Measurements from ENCODE around the gene PLEKHA1. TPM values are rescaled to one million over a fixed set of nuclear protein-coding genes. Genes with fewer than 3 reads are reported as not detected.

PLEKHA1 gene
- total and polyA plus RNA-seq, 2 experiments from 2014 or later = 25.8 to 36.6 TPM

GRCh38 chr10:122391875-122392274 is 17.4 kb downstream of the PLEKHA1 start:
- Mint-ChIP-seq H3K27ac (no peak overlapping the region), H3K36me3 (ENCODE audit: low read depth) (peaks cover 11% of the 10 kb centered on the region; the same call in 2 of the 3 replicates), H3K4me3 (no peak overlapping the region), H3K4me1 (peaks cover 2% of the 10 kb centered on the region; the same call in 2 of the 3 replicates), H3K27me3 (ENCODE audit: insufficient read depth, low read depth, poor library complexity) (no peaks in the 10 kb centered on the region), H3K9me3 (no peaks in the 10 kb centered on the region)
- DNase-seq (ENCODE audit: low spot score) = no peak
- Histone ChIP-seq H3K4me1 (ENCODE audit: insufficient read depth) (no peaks in the 10 kb centered on the region), H3K4me3 (no peak overlapping the region), H3K79me2 (replicated peaks; ENCODE audit: insufficient read depth) (peaks cover 56% of the 10 kb centered on the region), H3K36me3 (ENCODE audit: insufficient read depth) (no peaks in the 10 kb centered on the region; the same call in 1 of the 2 replicates), H3K27ac (ENCODE audit: low read depth) (no peak overlapping the region), H2AFZ (no peak overlapping the region), H3K4me2 (no peak overlapping the region), H3K9me2 (ENCODE audit: insufficient read depth) (no peaks in the 10 kb centered on the region), H4K20me1 (replicated peaks; ENCODE audit: insufficient read depth) (no peaks in the 10 kb centered on the region), H3K27me3 (ENCODE audit: insufficient read depth) (no peaks in the 10 kb centered on the region), H3F3A (replicated peaks; ENCODE audit: low read depth) (no peaks in the 10 kb centered on the region)
- no peak for ATAC-seq
- TF ChIP-seq NANOG (IDR thresholded peaks at IDR 0.05; ENCODE audit: borderline replicate concordance) (no peak), REST (IDR thresholded peaks at IDR 0.05; ENCODE audit: unreplicated experiment) (no peak), CREB1 (CRISPR knock-in tag; IDR thresholded peaks at IDR 0.05; ENCODE audit: low read depth) (no peak), EZH2phosphoT487 (IDR thresholded peaks at IDR 0.05; ENCODE audit: unreplicated experiment) (no peak), ZNF331 (CRISPR knock-in tag; IDR thresholded peaks at IDR 0.05; ENCODE audit: low read depth) (no peak), STAT1 (IDR thresholded peaks at IDR 0.05; ENCODE audit: unreplicated experiment) (no peak), POLR2AphosphoS5 (IDR thresholded peaks at IDR 0.05; ENCODE audit: low read depth) (no peak), ZNF114 (CRISPR knock-in tag; IDR thresholded peaks at IDR 0.05) (no peak), JUNB (IDR thresholded peaks at IDR 0.05; ENCODE audit: unreplicated experiment) (no peak), EZH2 (IDR thresholded peaks at IDR 0.05; ENCODE audit: low read depth, unreplicated experiment) (no peak)
- TF ChIP-seq, protein P1, sequence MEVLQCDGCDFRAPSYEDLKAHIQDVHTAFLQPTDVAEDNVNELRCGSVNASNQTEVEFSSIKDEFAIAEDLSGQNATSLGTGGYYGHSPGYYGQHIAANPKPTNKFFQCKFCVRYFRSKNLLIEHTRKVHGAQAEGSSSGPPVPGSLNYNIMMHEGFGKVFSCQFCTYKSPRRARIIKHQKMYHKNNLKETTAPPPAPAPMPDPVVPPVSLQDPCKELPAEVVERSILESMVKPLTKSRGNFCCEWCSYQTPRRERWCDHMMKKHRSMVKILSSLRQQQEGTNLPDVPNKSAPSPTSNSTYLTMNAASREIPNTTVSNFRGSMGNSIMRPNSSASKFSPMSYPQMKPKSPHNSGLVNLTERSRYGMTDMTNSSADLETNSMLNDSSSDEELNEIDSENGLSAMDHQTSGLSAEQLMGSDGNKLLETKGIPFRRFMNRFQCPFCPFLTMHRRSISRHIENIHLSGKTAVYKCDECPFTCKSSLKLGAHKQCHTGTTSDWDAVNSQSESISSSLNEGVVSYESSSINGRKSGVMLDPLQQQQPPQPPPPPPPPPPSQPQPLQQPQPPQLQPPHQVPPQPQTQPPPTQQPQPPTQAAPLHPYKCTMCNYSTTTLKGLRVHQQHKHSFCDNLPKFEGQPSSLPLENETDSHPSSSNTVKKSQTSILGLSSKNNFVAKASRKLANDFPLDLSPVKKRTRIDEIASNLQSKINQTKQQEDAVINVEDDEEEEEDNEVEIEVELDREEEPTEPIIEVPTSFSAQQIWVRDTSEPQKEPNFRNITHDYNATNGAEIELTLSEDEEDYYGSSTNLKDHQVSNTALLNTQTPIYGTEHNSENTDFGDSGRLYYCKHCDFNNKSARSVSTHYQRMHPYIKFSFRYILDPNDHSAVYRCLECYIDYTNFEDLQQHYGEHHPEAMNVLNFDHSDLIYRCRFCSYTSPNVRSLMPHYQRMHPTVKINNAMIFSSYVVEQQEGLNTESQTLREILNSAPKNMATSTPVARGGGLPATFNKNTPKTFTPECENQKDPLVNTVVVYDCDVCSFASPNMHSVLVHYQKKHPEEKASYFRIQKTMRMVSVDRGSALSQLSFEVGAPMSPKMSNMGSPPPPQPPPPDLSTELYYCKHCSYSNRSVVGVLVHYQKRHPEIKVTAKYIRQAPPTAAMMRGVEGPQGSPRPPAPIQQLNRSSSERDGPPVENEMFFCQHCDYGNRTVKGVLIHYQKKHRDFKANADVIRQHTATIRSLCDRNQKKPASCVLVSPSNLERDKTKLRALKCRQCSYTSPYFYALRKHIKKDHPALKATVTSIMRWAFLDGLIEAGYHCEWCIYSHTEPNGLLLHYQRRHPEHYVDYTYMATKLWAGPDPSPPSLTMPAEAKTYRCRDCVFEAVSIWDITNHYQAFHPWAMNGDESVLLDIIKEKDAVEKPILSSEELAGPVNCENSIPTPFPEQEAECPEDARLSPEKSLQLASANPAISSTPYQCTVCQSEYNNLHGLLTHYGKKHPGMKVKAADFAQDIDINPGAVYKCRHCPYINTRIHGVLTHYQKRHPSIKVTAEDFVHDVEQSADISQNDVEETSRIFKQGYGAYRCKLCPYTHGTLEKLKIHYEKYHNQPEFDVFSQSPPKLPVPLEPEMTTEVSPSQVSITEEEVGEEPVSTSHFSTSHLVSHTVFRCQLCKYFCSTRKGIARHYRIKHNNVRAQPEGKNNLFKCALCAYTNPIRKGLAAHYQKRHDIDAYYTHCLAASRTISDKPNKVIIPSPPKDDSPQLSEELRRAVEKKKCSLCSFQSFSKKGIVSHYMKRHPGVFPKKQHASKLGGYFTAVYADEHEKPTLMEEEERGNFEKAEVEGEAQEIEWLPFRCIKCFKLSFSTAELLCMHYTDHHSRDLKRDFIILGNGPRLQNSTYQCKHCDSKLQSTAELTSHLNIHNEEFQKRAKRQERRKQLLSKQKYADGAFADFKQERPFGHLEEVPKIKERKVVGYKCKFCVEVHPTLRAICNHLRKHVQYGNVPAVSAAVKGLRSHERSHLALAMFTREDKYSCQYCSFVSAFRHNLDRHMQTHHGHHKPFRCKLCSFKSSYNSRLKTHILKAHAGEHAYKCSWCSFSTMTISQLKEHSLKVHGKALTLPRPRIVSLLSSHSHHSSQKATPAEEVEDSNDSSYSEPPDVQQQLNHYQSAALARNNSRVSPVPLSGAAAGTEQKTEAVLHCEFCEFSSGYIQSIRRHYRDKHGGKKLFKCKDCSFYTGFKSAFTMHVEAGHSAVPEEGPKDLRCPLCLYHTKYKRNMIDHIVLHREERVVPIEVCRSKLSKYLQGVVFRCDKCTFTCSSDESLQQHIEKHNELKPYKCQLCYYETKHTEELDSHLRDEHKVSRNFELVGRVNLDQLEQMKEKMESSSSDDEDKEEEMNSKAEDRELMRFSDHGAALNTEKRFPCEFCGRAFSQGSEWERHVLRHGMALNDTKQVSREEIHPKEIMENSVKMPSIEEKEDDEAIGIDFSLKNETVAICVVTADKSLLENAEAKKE (CRISPR knock-in tag; IDR thresholded peaks at IDR 0.05) = no peak
- TF ChIP-seq, protein P2, sequence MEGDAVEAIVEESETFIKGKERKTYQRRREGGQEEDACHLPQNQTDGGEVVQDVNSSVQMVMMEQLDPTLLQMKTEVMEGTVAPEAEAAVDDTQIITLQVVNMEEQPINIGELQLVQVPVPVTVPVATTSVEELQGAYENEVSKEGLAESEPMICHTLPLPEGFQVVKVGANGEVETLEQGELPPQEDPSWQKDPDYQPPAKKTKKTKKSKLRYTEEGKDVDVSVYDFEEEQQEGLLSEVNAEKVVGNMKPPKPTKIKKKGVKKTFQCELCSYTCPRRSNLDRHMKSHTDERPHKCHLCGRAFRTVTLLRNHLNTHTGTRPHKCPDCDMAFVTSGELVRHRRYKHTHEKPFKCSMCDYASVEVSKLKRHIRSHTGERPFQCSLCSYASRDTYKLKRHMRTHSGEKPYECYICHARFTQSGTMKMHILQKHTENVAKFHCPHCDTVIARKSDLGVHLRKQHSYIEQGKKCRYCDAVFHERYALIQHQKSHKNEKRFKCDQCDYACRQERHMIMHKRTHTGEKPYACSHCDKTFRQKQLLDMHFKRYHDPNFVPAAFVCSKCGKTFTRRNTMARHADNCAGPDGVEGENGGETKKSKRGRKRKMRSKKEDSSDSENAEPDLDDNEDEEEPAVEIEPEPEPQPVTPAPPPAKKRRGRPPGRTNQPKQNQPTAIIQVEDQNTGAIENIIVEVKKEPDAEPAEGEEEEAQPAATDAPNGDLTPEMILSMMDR (conservative IDR thresholded peaks at IDR 0.05; ENCODE audit: low read depth in 2 of 2) = no peak
